ENCODE measurements around the gene MAGI2.
"Not testable (repeated sequence)": the region's sequence is repeated elsewhere in the genome, so short reads cannot be mapped to it uniquely, and the experiment has no call there.

Gene MAGI2

GRCh38 chr7:79064187-79064823 lies 389.2 kb downstream of the MAGI2 start:
- no peaks in the 10 kb centered on the region for H3K4me1 Mint-ChIP-seq (ENCODE audit: low read depth)
- no peak for DNase-seq (ENCODE audit: low spot score)
- no peak overlapping the region for H3K4me3 Mint-ChIP-seq

GRCh38 chr7:79063019-79063698 lies 390.3 kb downstream of the MAGI2 start:
- Mint-ChIP-seq H3K9me3 (peaks cover 5% of the 10 kb centered on the region), H3K27me3 (ENCODE audit: low read depth) (no peaks in the 10 kb centered on the region), H3K4me1 (ENCODE audit: low read depth) (no peaks in the 10 kb centered on the region), H3K36me3 (ENCODE audit: low read depth) (no peaks in the 10 kb centered on the region), H3K4me3 (no peak overlapping the region), H3K27ac (no peak overlapping the region)
- no peak for DNase-seq (ENCODE audit: low spot score)

More at GRCh38 chr7:79064187-79064823, 389.2 kb downstream of the MAGI2 start:
- no peaks in the 10 kb centered on the region for H3K36me3 Mint-ChIP-seq (ENCODE audit: low read depth)
- no peak overlapping the region for H3K27ac Mint-ChIP-seq
- peaks cover 8% of the 10 kb centered on the region for H3K9me3 Mint-ChIP-seq
- H3K27me3 Mint-ChIP-seq (ENCODE audit: low read depth), result no peaks in the 10 kb centered on the region

GRCh38 chr7:79060498-79060897 lies 393.0 kb downstream of the MAGI2 start:
- no peaks in the 10 kb centered on the region for H3K4me1 Mint-ChIP-seq (ENCODE audit: low read depth)
- peaks cover 5% of the 10 kb centered on the region for H3K9me3 Mint-ChIP-seq
- H3K36me3 Mint-ChIP-seq (ENCODE audit: low read depth), result no peaks in the 10 kb centered on the region
- H3K4me3 Mint-ChIP-seq, result no peak overlapping the region
- no peaks in the 10 kb centered on the region for H3K27me3 Mint-ChIP-seq (ENCODE audit: low read depth)
- H3K27ac Mint-ChIP-seq, result no peak overlapping the region
- no peak for DNase-seq (ENCODE audit: low spot score)

- no peaks in the 10 kb centered on the region for H3K36me3 Mint-ChIP-seq (ENCODE audit: low read depth)
- no peaks in the 10 kb centered on the region for H3K27me3 Mint-ChIP-seq (ENCODE audit: low read depth)
- H3K4me3 Mint-ChIP-seq, result no peak overlapping the region
- no peaks in the 10 kb centered on the region for H3K4me1 Mint-ChIP-seq (ENCODE audit: low read depth)
- peaks cover 7% of the 10 kb centered on the region for H3K9me3 Mint-ChIP-seq
- no peak overlapping the region for H3K27ac Mint-ChIP-seq
- DNase-seq (ENCODE audit: low spot score), result no peak
These were observed 397.6 kb downstream of the MAGI2 start for GRCh38 chr7:79055722-79056415.

GRCh38 chr7:79051915-79052314 lies 401.6 kb downstream of the MAGI2 start:
- Mint-ChIP-seq H3K4me1 (ENCODE audit: low read depth) (no peaks in the 10 kb centered on the region), H3K27me3 (ENCODE audit: low read depth) (no peaks in the 10 kb centered on the region), H3K36me3 (ENCODE audit: low read depth) (no peaks in the 10 kb centered on the region), H3K4me3 (no peak overlapping the region), H3K9me3 (peaks cover 7% of the 10 kb centered on the region), H3K27ac (no peak overlapping the region)
- no peak for DNase-seq (ENCODE audit: low spot score)

- H3K4me1 Mint-ChIP-seq (ENCODE audit: low read depth), result no peaks in the 10 kb centered on the region
- no peak overlapping the region for H3K4me3 Mint-ChIP-seq
- H3K9me3 Mint-ChIP-seq, result peaks cover 7% of the 10 kb centered on the region
- no peak overlapping the region for H3K27ac Mint-ChIP-seq
- no peaks in the 10 kb centered on the region for H3K36me3 Mint-ChIP-seq (ENCODE audit: low read depth)
- H3K27me3 Mint-ChIP-seq (ENCODE audit: low read depth), result no peaks in the 10 kb centered on the region
- no peak for DNase-seq (ENCODE audit: low spot score)
These were observed 402.9 kb downstream of the MAGI2 start for GRCh38 chr7:79050603-79051002.

GRCh38 chr7:79046061-79046460 lies 407.4 kb downstream of the MAGI2 start:
- no peak overlapping the region for H3K4me3 Mint-ChIP-seq
- no peaks in the 10 kb centered on the region for H3K9me3 Mint-ChIP-seq
- no peaks in the 10 kb centered on the region for H3K27me3 Mint-ChIP-seq (ENCODE audit: low read depth)

GRCh38 chr7:79037001-79037400 lies 416.5 kb downstream of the MAGI2 start:
- H3K27ac Mint-ChIP-seq, result no peak overlapping the region
- H3K4me1 Mint-ChIP-seq (ENCODE audit: low read depth), result no peaks in the 10 kb centered on the region
- no peaks in the 10 kb centered on the region for H3K9me3 Mint-ChIP-seq
- no peaks in the 10 kb centered on the region for H3K36me3 Mint-ChIP-seq (ENCODE audit: low read depth)
- DNase-seq (ENCODE audit: low spot score), result no peak
- no peak overlapping the region for H3K4me3 Mint-ChIP-seq
- no peaks in the 10 kb centered on the region for H3K27me3 Mint-ChIP-seq (ENCODE audit: low read depth)

More at GRCh38 chr7:79046061-79046460, 407.4 kb downstream of the MAGI2 start:
- DNase-seq (ENCODE audit: low spot score), result no peak
- Mint-ChIP-seq H3K36me3 (ENCODE audit: low read depth) (no peaks in the 10 kb centered on the region), H3K4me1 (ENCODE audit: low read depth) (no peaks in the 10 kb centered on the region), H3K27ac (no peak overlapping the region)

GRCh38 chr7:79036356-79036755 lies 417.1 kb downstream of the MAGI2 start:
- Mint-ChIP-seq H3K27me3 (ENCODE audit: low read depth) (no peaks in the 10 kb centered on the region), H3K27ac (no peak overlapping the region), H3K4me1 (ENCODE audit: low read depth) (no peaks in the 10 kb centered on the region), H3K9me3 (no peaks in the 10 kb centered on the region), H3K4me3 (no peak overlapping the region), H3K36me3 (ENCODE audit: low read depth) (no peaks in the 10 kb centered on the region)
- no peak for DNase-seq (ENCODE audit: low spot score)

GRCh38 chr7:79035858-79036257 lies 417.6 kb downstream of the MAGI2 start:
- no peaks in the 10 kb centered on the region for H3K36me3 Mint-ChIP-seq (ENCODE audit: low read depth)
- H3K27ac Mint-ChIP-seq, result no peak overlapping the region
- H3K4me3 Mint-ChIP-seq, result no peak overlapping the region
- no peak for DNase-seq (ENCODE audit: low spot score)
- H3K4me1 Mint-ChIP-seq (ENCODE audit: low read depth), result no peaks in the 10 kb centered on the region
- H3K27me3 Mint-ChIP-seq (ENCODE audit: low read depth), result no peaks in the 10 kb centered on the region
- no peaks in the 10 kb centered on the region for H3K9me3 Mint-ChIP-seq

- Mint-ChIP-seq H3K27me3 (ENCODE audit: low read depth) (no peaks in the 10 kb centered on the region), H3K9me3 (no peaks in the 10 kb centered on the region), H3K4me1 (ENCODE audit: low read depth) (no peaks in the 10 kb centered on the region), H3K4me3 (no peak overlapping the region), H3K36me3 (ENCODE audit: low read depth) (no peaks in the 10 kb centered on the region), H3K27ac (no peak overlapping the region)
- DNase-seq (ENCODE audit: low spot score), result no peak
These were observed 418.7 kb downstream of the MAGI2 start for GRCh38 chr7:79034730-79035129.

GRCh38 chr7:79019711-79020110 lies 433.8 kb downstream of the MAGI2 start:
- H3K27ac Mint-ChIP-seq; H3K4me1 Mint-ChIP-seq (ENCODE audit: low read depth); H3K27me3 Mint-ChIP-seq (ENCODE audit: low read depth); H3K36me3 Mint-ChIP-seq (ENCODE audit: low read depth); DNase-seq (ENCODE audit: low spot score); H3K4me3 Mint-ChIP-seq: not testable (repeated sequence)
- H3K9me3 Mint-ChIP-seq, result peaks cover 29% of the 10 kb centered on the region

- DNase-seq (ENCODE audit: low spot score), result no peak
- Mint-ChIP-seq H3K9me3 (no peaks in the 10 kb centered on the region), H3K4me3 (no peak overlapping the region), H3K36me3 (ENCODE audit: low read depth) (no peaks in the 10 kb centered on the region), H3K27me3 (ENCODE audit: low read depth) (no peaks in the 10 kb centered on the region), H3K4me1 (ENCODE audit: low read depth) (no peaks in the 10 kb centered on the region), H3K27ac (no peak overlapping the region)
These were observed 441.5 kb downstream of the MAGI2 start for GRCh38 chr7:79011921-79012320.

- Mint-ChIP-seq H3K27me3 (ENCODE audit: low read depth) (no peaks in the 10 kb centered on the region), H3K36me3 (ENCODE audit: low read depth) (no peaks in the 10 kb centered on the region), H3K4me3 (no peak overlapping the region), H3K9me3 (peaks cover 4% of the 10 kb centered on the region), H3K4me1 (ENCODE audit: low read depth) (no peaks in the 10 kb centered on the region), H3K27ac (no peak overlapping the region)
- no peak for DNase-seq (ENCODE audit: low spot score)
These were observed 443.8 kb downstream of the MAGI2 start for GRCh38 chr7:79009647-79010046.
